Measurements from ENCODE around the gene DDR2. TPM values are rescaled to one million over a fixed set of nuclear protein-coding genes. Genes with fewer than 3 reads are reported as not detected.

DDR2 gene
- total RNA-seq, 1 experiment from 2014 or later: 0.52 TPM

DNA sequence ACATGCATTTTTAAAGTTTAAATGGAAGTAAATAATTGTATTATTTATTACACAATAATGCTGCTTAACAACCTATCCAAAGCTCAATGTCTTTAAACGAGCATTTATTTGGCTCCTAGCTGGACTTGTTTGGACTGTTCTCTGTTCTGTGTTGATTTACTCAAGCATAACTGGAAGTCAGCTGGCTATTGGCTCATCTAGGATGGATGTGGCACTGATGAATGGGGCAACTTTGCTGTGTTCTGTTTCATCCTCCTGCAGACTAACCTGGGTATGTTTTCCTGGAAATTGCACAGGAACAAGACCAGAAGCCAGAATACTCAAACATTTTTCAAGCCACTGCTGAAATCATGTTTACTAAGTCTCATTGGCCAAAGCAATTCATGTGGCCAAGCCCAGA is 87.4 kb downstream of the DDR2 start:
- H2BK12ac ChIP-seq (ENCODE audit: insufficient read length, low read depth, low read length): no peak overlapping the region
- no peak overlapping the region for H3K56ac ChIP-seq (ENCODE audit: insufficient read length, low read depth, low read length)
- H2BK5ac ChIP-seq (ENCODE audit: insufficient read length, low read length): no peak overlapping the region
- Mint-ChIP-seq H3K9me3 (no peaks in the 10 kb centered on the region), H3K4me1 (no peaks in the 10 kb centered on the region), H3K36me3 (ENCODE audit: insufficient read depth in 1 of 3, low read depth in 3 of 3) (no peaks in the 10 kb centered on the region), H3K27ac (no peak overlapping the region), H3K27me3 (ENCODE audit: low read depth) (no peaks in the 10 kb centered on the region; the same call in 1 of the 2 replicates), H3K4me3 (no peak overlapping the region)
- H3K79me2 ChIP-seq (ENCODE audit: insufficient read depth, low read length): no peaks in the 10 kb centered on the region
- H3K79me1 ChIP-seq (ENCODE audit: insufficient read depth, low read depth, low read length, poor library complexity, severe bottlenecking): no peaks in the 10 kb centered on the region
- H4K91ac ChIP-seq (ENCODE audit: insufficient read length, low read depth, low read length): no peak overlapping the region
- H3T11ph ChIP-seq (ENCODE audit: low read length): no peak overlapping the region
- no peak overlapping the region for H2AK5ac ChIP-seq (ENCODE audit: insufficient read length, low read length)
- H3K18ac ChIP-seq (ENCODE audit: insufficient read length, low read depth, low read length): no peak overlapping the region
- H3K4me1 ChIP-seq (ENCODE audit: insufficient read depth, low read length): no peaks in the 10 kb centered on the region
- no peaks in the 10 kb centered on the region for H3K9me3 ChIP-seq (ENCODE audit: control insufficient read depth, low read depth, low read length)
- no peak overlapping the region for H3K23ac ChIP-seq (ENCODE audit: insufficient read length, low read depth, low read length)
- H2BK120ac ChIP-seq (ENCODE audit: low read depth, low read length, poor library complexity, severe bottlenecking): no peak overlapping the region
- DNase-seq: no peak
- H4K20me1 ChIP-seq (ENCODE audit: control insufficient read depth, insufficient read depth, insufficient read length): no peaks in the 10 kb centered on the region
- no peak overlapping the region for H2BK15ac ChIP-seq (ENCODE audit: low read depth, low read length)
- H3K27ac ChIP-seq (ENCODE audit: insufficient read length, low read depth, low read length): no peak overlapping the region
- no peak overlapping the region for H3K9ac ChIP-seq (ENCODE audit: extremely low read depth, insufficient read length, low read length)
- no peak overlapping the region for H3K4me2 ChIP-seq (ENCODE audit: insufficient read depth, insufficient read length, low read length)
- H4K8ac ChIP-seq (replicated peaks; ENCODE audit: insufficient read length, low read depth, low read length): no peak overlapping the region
- WGBS (ENCODE audit: extremely low coverage, insufficient read length, low lambda C conversion rate): no CpG with 5 or more reads among the region's 1 CpG
- TF ChIP-seq, protein P1, sequence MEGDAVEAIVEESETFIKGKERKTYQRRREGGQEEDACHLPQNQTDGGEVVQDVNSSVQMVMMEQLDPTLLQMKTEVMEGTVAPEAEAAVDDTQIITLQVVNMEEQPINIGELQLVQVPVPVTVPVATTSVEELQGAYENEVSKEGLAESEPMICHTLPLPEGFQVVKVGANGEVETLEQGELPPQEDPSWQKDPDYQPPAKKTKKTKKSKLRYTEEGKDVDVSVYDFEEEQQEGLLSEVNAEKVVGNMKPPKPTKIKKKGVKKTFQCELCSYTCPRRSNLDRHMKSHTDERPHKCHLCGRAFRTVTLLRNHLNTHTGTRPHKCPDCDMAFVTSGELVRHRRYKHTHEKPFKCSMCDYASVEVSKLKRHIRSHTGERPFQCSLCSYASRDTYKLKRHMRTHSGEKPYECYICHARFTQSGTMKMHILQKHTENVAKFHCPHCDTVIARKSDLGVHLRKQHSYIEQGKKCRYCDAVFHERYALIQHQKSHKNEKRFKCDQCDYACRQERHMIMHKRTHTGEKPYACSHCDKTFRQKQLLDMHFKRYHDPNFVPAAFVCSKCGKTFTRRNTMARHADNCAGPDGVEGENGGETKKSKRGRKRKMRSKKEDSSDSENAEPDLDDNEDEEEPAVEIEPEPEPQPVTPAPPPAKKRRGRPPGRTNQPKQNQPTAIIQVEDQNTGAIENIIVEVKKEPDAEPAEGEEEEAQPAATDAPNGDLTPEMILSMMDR (conservative IDR thresholded peaks at IDR 0.05): no peak
- H2BK20ac ChIP-seq (ENCODE audit: low read depth, low read length, poor library complexity, severe bottlenecking): no peak overlapping the region
- no peaks in the 10 kb centered on the region for H3K27me3 ChIP-seq (ENCODE audit: insufficient read depth, low read length)
- no peaks in the 10 kb centered on the region for H3K23me2 ChIP-seq (ENCODE audit: insufficient read length, low read depth, low read length, poor library complexity, severe bottlenecking)
- H2AFZ ChIP-seq (ENCODE audit: low read length): no peak overlapping the region
- H3K14ac ChIP-seq (ENCODE audit: insufficient read depth, low read length): no peak overlapping the region
- H3K4ac ChIP-seq (ENCODE audit: low read depth, low read length): no peak overlapping the region
- no peak overlapping the region for H4K5ac ChIP-seq (ENCODE audit: insufficient read length, low read depth, low read length)
